Epidermal melanocyte (primary cell): ENCODE measurements around the gene TMEM178B.
"Not testable (repeated sequence)": the region's sequence is repeated elsewhere in the genome, so short reads cannot be mapped to it uniquely, and the experiment has no call there.

Source experiments
- DNase-seq: peaks from one replicate; pipeline ENCODE4 v3.0.0; 2011; ENCODE audit warnings: low spot score; ENCODE audit not compliant: insufficient read length

TMEM178B gene

GRCh38 chr7:141142058-141142457 is 68.2 kb downstream of the TMEM178B start:
- no peak for DNase-seq

GRCh38 chr7:141144921-141145629 is 71.2 kb downstream of the TMEM178B start:
- DNase-seq = no peak

- DNase-seq = no peak
Measured at GRCh38 chr7:141145630-141145982, 71.7 kb downstream of the TMEM178B start.

GRCh38 chr7:141147482-141147881 is 73.6 kb downstream of the TMEM178B start:
- DNase-seq = no peak

- no peak for DNase-seq
Measured at GRCh38 chr7:141150465-141150864, 76.6 kb downstream of the TMEM178B start.

GRCh38 chr7:141151746-141152145 is 77.9 kb downstream of the TMEM178B start:
- DNase-seq = no peak

GRCh38 chr7:141153231-141153630 is 79.4 kb downstream of the TMEM178B start:
- DNase-seq = no peak

- DNase-seq = no peak
Measured at GRCh38 chr7:141154131-141154732, 80.4 kb downstream of the TMEM178B start.

GRCh38 chr7:141156407-141156806 is 82.5 kb downstream of the TMEM178B start:
- DNase-seq = no peak

- no peak for DNase-seq
Measured at GRCh38 chr7:141157138-141157765, 83.4 kb downstream of the TMEM178B start.

GRCh38 chr7:141158561-141158960 is 84.7 kb downstream of the TMEM178B start:
- peak; percentile 64 for DNase-seq

GRCh38 chr7:141160246-141160860 is 86.5 kb downstream of the TMEM178B start:
- DNase-seq = no peak

- DNase-seq = no peak
Measured at GRCh38 chr7:141161550-141162535, 88.0 kb downstream of the TMEM178B start.

- DNase-seq = no peak
Measured at GRCh38 chr7:141165521-141165920, 91.7 kb downstream of the TMEM178B start.

- DNase-seq = no peak
Measured at GRCh38 chr7:141166926-141167325, 93.1 kb downstream of the TMEM178B start.

GRCh38 chr7:141167381-141167964 is 93.6 kb downstream of the TMEM178B start:
- no peak for DNase-seq

- DNase-seq = not testable (repeated sequence)
Measured at GRCh38 chr7:141169157-141169556, 95.3 kb downstream of the TMEM178B start.

GRCh38 chr7:141175728-141176127 is 101.9 kb downstream of the TMEM178B start:
- DNase-seq = not testable (repeated sequence)

GRCh38 chr7:141177120-141177519 is 103.3 kb downstream of the TMEM178B start:
- not testable (repeated sequence) for DNase-seq

GRCh38 chr7:141178486-141179135 is 104.7 kb downstream of the TMEM178B start:
- no peak for DNase-seq
